K562 (cell line): ENCODE measurements around the gene IRF2BP2. TPM values are rescaled to one million over a fixed set of nuclear protein-coding genes. Genes with fewer than 3 reads are reported as not detected.

Experiments
- CSDE1 ChIP-seq, 2 experiments: fragments of 450-650 bp; IDR thresholded peaks; 2 replicates each; pipeline ENCODE4 v1.6.1; 2016; ENCODE audit warnings: mild to moderate bottlenecking in 1 of 2
- CXXC5 ChIP-seq: fragments of 250-450 bp; sonication (Bioruptor Pico); IDR thresholded peaks from 2 replicates; pipeline ENCODE4 v1.8.0; 2022; ENCODE audit warnings: inconsistent platforms, mild to moderate bottlenecking, moderate library complexity
- FOXP1 ChIP-seq: sonication (generic); formaldehyde crosslinking; IDR thresholded peaks from 2 replicates; pipeline ENCODE4 v1.8.0; 2022; ENCODE audit warnings: mild to moderate bottlenecking, missing genetic modification reagents
- IFI16 ChIP-seq: fragments of 250-450 bp; sonication (Bioruptor Pico); IDR thresholded peaks from 2 replicates; pipeline ENCODE4 v2.1.2; 2022; ENCODE audit warnings: mild to moderate bottlenecking, inconsistent platforms
- JUND ChIP-seq, 2 experiments: IDR thresholded peaks; 2 replicates in 1 of 2; 3 replicates in 1 of 2; pipeline ENCODE4 v1.6.1; 2011; ENCODE audit warnings: borderline replicate concordance in 2 of 2, low read depth in 2 of 2, low read length in 2 of 2, improper control_type of control experiment in 1 of 2, missing biosample characterization in 1 of 2, missing genetic modification characterization in 1 of 2, missing genetic modification reagents in 1 of 2
- KDM4B ChIP-seq, 2 experiments: fragments of 450-650 bp in 1 of 2; sonication (generic) in 1 of 2; IDR thresholded peaks; 2 replicates each; pipeline ENCODE4 v1.6.1; 2016 to 2017; ENCODE audit warnings: borderline replicate concordance in 2 of 2, antibody characterized with exemption in 1 of 2, low read depth in 1 of 2, mild to moderate bottlenecking in 1 of 2
- MAZ ChIP-seq, 2 experiments: fragments of 450-650 bp in 1 of 2; sonication (generic) in 1 of 2; formaldehyde crosslinking; IDR thresholded peaks in 1 of 2; conservative IDR thresholded peaks in 1 of 2; 2 replicates each; pipeline versions ENCODE4 v1.4.0 to v1.5.0; 2020; ENCODE audit warnings: mild to moderate bottlenecking in 1 of 2, missing genetic modification reagents in 1 of 2
- MCM5 ChIP-seq: fragments of 450-650 bp; IDR thresholded peaks from 2 replicates; pipeline ENCODE4 v1.6.1; 2016; ENCODE audit warnings: low read depth
- MNT ChIP-seq, 2 experiments: fragments of 450-650 bp; conservative IDR thresholded peaks; 2 replicates each; pipeline ENCODE4 v1.6.1; 2017; ENCODE audit warnings: mild to moderate bottlenecking in 2 of 2, moderate library complexity in 2 of 2
- PKNOX1 ChIP-seq: fragments of 450-650 bp; IDR thresholded peaks from 2 replicates; pipeline ENCODE4 v1.6.1; 2016
- POLR2H ChIP-seq: IDR thresholded peaks from 2 replicates; pipeline ENCODE4 v1.6.1; 2016; ENCODE audit warnings: missing genetic modification characterization, low read depth, mild to moderate bottlenecking, control low read depth, missing compliant biosample characterization, moderate library complexity
- PTTG1 ChIP-seq: fragments of 450-650 bp; IDR thresholded peaks from 2 replicates; pipeline ENCODE4 v1.6.1; 2016; ENCODE audit warnings: low read depth, mild to moderate bottlenecking, missing genetic modification characterization, missing compliant biosample characterization
- SIN3B ChIP-seq: fragments of 450-650 bp; IDR thresholded peaks from 2 replicates; pipeline ENCODE4 v1.6.1; 2017; ENCODE audit warnings: low read depth, mild to moderate bottlenecking, moderate library complexity
- SMAD4 ChIP-seq: fragments of 250-450 bp; sonication (Bioruptor Pico); conservative IDR thresholded peaks from 2 replicates; pipeline ENCODE4 v1.8.0; 2021; ENCODE audit warnings: inconsistent platforms, mild to moderate bottlenecking, moderate library complexity
- SOX6 ChIP-seq: fragments of 450-650 bp; IDR thresholded peaks from 2 replicates; pipeline ENCODE4 v1.6.1; 2014; ENCODE audit warnings: mild to moderate bottlenecking
- SP2 ChIP-seq: IDR thresholded peaks from 2 replicates; pipeline ENCODE4 v1.6.1; 2011; ENCODE audit warnings: mild to moderate bottlenecking, low read depth, low read length, moderate library complexity; ENCODE audit not compliant: poor library complexity, severe bottlenecking; ENCODE audit errors: extremely low read depth
- SRSF1 ChIP-seq: fragments of 200-400 bp; formaldehyde crosslinking; IDR thresholded peaks from 2 replicates; pipeline ENCODE4 v1.6.1; 2017; ENCODE audit warnings: mild to moderate bottlenecking, low read depth, low read length, moderate library complexity
- TRIM24 ChIP-seq, 2 experiments: fragments of 450-650 bp; IDR thresholded peaks; 2 replicates each; pipeline ENCODE4 v1.6.1; 2016
- ZEB2 ChIP-seq: fragments of 450-650 bp; IDR thresholded peaks from 2 replicates; pipeline ENCODE4 v1.6.1; 2016
- ZFPM2 ChIP-seq: fragments of 250-450 bp; sonication (Bioruptor Pico); IDR thresholded peaks from 2 replicates; pipeline ENCODE4 v1.5.1; 2022; ENCODE audit warnings: mild to moderate bottlenecking
- ZNF143 ChIP-seq: sonication (generic); formaldehyde crosslinking; IDR thresholded peaks from 2 replicates; pipeline ENCODE4 v1.9.0; 2022; ENCODE audit warnings: mild to moderate bottlenecking, missing genetic modification reagents
- ZNF41 ChIP-seq: fragments of 250-450 bp; sonication (Bioruptor Pico); conservative IDR thresholded peaks from 2 replicates; pipeline ENCODE4 v1.4.0; 2020; ENCODE audit warnings: mild to moderate bottlenecking
- ZNF766 ChIP-seq: fragments of 200-800 bp; sonication (Bioruptor generic); conservative IDR thresholded peaks from 2 replicates; pipeline ENCODE4 v1.6.1; 2016; ENCODE audit warnings: missing genetic modification characterization, missing compliant biosample characterization
- polyA plus RNA-seq, 8 experiments: library from polyadenylated mRNA; depleted of rRNA in 4 of 8; stranded (reverse) in 5 of 8; unstranded in 3 of 8; fragments of >200 nt; fragmentation: Nextera tagmentation in 2 of 8; fragmentation: Illumina TruSeq in 1 of 8; extraction: Ambion mirVana in 2 of 8; extraction: Trizol in 1 of 8; gene quantifications; 2 replicates each; pipeline versions ENCODE4 v1.2.1 to v1.2.3, GENCODE V29; 2011 to 2014; ENCODE audit warnings: inconsistent platforms in 1 of 8, missing spikeins in 1 of 8
- total RNA-seq, 7 experiments: library from RNA; depleted of rRNA in 6 of 7; stranded (reverse); fragments of >200 nt in 6 of 7; fragmentation: Illumina TruSeq in 2 of 7; extraction: Trizol in 2 of 7; gene quantifications; 2 replicates each; pipeline versions ENCODE4 v1.2.1 to v1.2.3, GENCODE V29; 2011 to 2021; ENCODE audit warnings: low replicate concordance in 1 of 7
- TF ChIP-seq, protein P1 (sequence below): fragments of 250-450 bp; sonication (Bioruptor Pico); IDR thresholded peaks from 2 replicates; pipeline ENCODE4 v1.8.0; 2022; ENCODE audit warnings: inconsistent platforms

Gene IRF2BP2
- total and polyA plus RNA-seq, 9 of the 15 experiments (the other 6 are each of a cell fraction or from before 2014, with no cell fraction given): 7.7 to 68.6 (median 22.1) TPM

DNA sequence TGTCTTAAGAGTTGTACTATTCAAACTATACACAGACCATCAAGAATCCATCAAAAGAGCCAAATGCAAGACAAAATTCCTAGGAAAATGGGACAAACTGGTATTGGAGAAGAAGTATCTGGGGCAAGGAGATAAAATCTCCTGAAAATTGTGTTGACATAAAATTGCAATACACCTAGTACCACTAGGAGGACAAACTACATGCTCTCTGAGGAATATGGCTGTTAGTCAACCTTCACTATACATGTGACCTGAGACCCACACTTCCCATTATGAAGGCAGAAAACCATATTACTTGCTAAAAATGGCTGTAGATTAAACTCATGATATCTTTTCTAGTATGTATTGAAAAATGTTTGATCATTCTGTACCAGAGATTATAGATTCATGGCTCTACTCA lies 30.0 kb downstream of the IRF2BP2 start (continued):
- TF ChIP-seq ZFPM2 (no peak), ZNF766 (peak; percentile 76), JUND (IDR thresholded peaks at IDR 0.05; ENCODE audit: borderline replicate concordance, low read depth, low read length) (no peak), JUND (tag; IDR thresholded peaks at IDR 0.05; ENCODE audit: borderline replicate concordance, low read depth, low read length) (peak; percentile 51; the same call in 1 of the 3 replicates), CXXC5 (CRISPR knock-in tag) (peak; percentile 31; the same call in 1 of the 2 replicates), SOX6 (no peak), ZEB2 (no peak), SIN3B (no peak), SP2 (no peak), CSDE1 (IDR thresholded peaks at IDR 0.05) (no peak), SMAD4 (CRISPR knock-in tag) (no peak; the same call in 1 of the 2 replicates), KDM4B (IDR thresholded peaks at IDR 0.05; ENCODE audit: borderline replicate concordance in 2 of 2, low read depth in 1 of 2) (no peak), MCM5 (no peak), TRIM24 (IDR thresholded peaks at IDR 0.05) (no peak), PTTG1 (no peak), PKNOX1 (no peak), SRSF1 (no peak), IFI16 (CRISPR knock-in tag) (no peak), ZNF143 (CRISPR knock-in tag) (no peak), POLR2H (tag) (0 out of 2 replicates have a peak, but pooled peaks have one; percentile 44), ZNF41 (CRISPR knock-in tag) (no peak), FOXP1 (no peak), MAZ (CRISPR knock-in tag; conservative IDR thresholded peaks at IDR 0.05 in 1 of 2, IDR thresholded peaks at IDR 0.05 in 1 of 2) (no peak), MNT (conservative IDR thresholded peaks at IDR 0.05) (no peak; a peak in 1 of 4 replicates)
- TF ChIP-seq, protein P1, sequence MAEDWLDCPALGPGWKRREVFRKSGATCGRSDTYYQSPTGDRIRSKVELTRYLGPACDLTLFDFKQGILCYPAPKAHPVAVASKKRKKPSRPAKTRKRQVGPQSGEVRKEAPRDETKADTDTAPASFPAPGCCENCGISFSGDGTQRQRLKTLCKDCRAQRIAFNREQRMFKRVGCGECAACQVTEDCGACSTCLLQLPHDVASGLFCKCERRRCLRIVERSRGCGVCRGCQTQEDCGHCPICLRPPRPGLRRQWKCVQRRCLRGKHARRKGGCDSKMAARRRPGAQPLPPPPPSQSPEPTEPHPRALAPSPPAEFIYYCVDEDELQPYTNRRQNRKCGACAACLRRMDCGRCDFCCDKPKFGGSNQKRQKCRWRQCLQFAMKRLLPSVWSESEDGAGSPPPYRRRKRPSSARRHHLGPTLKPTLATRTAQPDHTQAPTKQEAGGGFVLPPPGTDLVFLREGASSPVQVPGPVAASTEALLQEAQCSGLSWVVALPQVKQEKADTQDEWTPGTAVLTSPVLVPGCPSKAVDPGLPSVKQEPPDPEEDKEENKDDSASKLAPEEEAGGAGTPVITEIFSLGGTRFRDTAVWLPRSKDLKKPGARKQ (CRISPR knock-in tag): no peak
